SH-SY5Y (cell line): Measurements from ENCODE around the gene USP25.

ENCODE experiments used
- GATA2 ChIP-seq: IDR thresholded peaks from 2 replicates; pipeline ENCODE4 v1.6.1; 2011; ENCODE audit warnings: mild to moderate bottlenecking, low read depth, low read length
- GATA3 ChIP-seq: IDR thresholded peaks from 2 replicates; pipeline ENCODE4 v1.6.1; 2011; ENCODE audit warnings: low read depth, mild to moderate bottlenecking, low read length, moderate library complexity

- TF ChIP-seq GATA3, result no peak
- no peak for TF ChIP-seq GATA2
Observed at GRCh38 chr21:15744926-15745325, 15.1 kb downstream of the USP25 start.
